ENCODE measurements around the gene PLA2G1B. TPM values are rescaled to one million over a fixed set of nuclear protein-coding genes. Genes with fewer than 3 reads are reported as not detected.
A peak's percentile ranks its signal among the peaks of the same experiment; 100 is the strongest.

Gene PLA2G1B
- total and polyA plus RNA-seq, 9 of the 15 experiments (the other 6 are each of a cell fraction or from before 2014, with no cell fraction given): 1.4 TPM; not detected in 8

DNA sequence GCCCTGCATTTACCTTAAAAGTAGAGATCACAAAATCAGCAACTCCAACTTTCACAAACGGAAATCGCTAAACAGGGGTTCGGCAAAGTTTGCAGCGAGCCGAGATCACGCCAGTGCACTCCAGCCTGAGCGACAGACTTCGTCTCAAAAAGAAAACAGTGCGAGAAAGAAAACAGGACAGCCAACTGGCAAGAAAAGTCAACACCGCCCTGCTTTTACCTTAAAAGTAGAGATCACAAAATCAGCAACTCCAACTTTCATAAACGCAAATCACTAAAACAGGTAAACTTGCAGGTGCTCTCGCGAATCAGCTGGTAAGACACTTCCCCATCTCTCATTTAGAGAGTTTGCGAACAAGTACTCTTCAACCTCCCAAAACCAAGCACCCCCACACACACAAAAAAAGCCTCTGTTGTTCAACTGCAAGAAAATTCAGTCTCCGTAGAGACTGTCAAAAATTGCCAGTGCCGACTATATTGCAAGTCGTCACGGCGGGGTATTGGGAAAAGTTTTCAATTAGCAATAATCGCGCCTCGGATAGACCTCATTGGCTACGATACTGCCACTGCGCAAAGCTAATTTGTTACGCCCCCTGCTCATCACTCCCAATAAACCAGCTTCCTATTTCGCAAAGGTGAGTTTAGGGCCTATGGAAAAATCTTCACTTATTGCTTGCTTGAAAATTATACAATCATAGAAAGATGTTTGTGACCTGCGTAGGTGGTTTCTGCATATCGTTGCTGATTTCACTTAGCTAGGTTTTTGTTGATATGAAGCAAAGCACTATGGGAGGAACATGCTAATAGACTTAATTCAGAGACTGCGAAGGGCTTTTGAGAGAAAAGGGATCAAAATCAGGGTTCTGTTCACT lies 34.7 kb downstream of the PLA2G1B start, which contains the start of gene RNU4-1 (continued):
- TF ChIP-seq RBM34 (IDR thresholded peaks at IDR 0.05; ENCODE audit: borderline replicate concordance, insufficient read depth, low read length) (no peak), CHD2 (IDR thresholded peaks at IDR 0.05; ENCODE audit: low read depth, low read length) (peak; percentile 74), NBN (IDR thresholded peaks at IDR 0.05; ENCODE audit: low read depth) (peak; percentile 97), TRIM24 (IDR thresholded peaks at IDR 0.05) (peak in 1 of 2 experiments; percentile 30; a peak in 2 of 4 replicates), RFX5 (IDR thresholded peaks at IDR 0.05; ENCODE audit: low read depth, low read length) (peak; percentile 71; the same call in 1 of the 2 replicates), KDM4B (IDR thresholded peaks at IDR 0.05; ENCODE audit: borderline replicate concordance in 2 of 2, low read depth in 1 of 2) (peak in 1 of 2 experiments; percentile 99; a peak in 2 of 4 replicates), RB1 (IDR thresholded peaks at IDR 0.05; ENCODE audit: low read depth) (peak; percentile 63; the same call in 1 of the 2 replicates), NR2C1 (IDR thresholded peaks at IDR 0.05) (peak; percentile 40; the same call in 1 of the 2 replicates), NR2C1 (tag; IDR thresholded peaks at IDR 0.05) (no peak), CBX2 (IDR thresholded peaks at IDR 0.05; ENCODE audit: insufficient read depth, low read length, poor library complexity, severe bottlenecking) (no peak), MEF2D (tag; conservative IDR thresholded peaks at IDR 0.05; ENCODE audit: low read depth) (0 out of 2 replicates have a peak, but pooled peaks have one; percentile 10), SUPT5H (IDR thresholded peaks at IDR 0.05) (peak; percentile 100), SP1 (CRISPR knock-in tag; IDR thresholded peaks at IDR 0.05) (0 out of 2 replicates have a peak, but pooled peaks have one; percentile 48), ZNF23 (CRISPR knock-in tag; IDR thresholded peaks at IDR 0.05) (no peak)
- TF ChIP-seq, protein P1, sequence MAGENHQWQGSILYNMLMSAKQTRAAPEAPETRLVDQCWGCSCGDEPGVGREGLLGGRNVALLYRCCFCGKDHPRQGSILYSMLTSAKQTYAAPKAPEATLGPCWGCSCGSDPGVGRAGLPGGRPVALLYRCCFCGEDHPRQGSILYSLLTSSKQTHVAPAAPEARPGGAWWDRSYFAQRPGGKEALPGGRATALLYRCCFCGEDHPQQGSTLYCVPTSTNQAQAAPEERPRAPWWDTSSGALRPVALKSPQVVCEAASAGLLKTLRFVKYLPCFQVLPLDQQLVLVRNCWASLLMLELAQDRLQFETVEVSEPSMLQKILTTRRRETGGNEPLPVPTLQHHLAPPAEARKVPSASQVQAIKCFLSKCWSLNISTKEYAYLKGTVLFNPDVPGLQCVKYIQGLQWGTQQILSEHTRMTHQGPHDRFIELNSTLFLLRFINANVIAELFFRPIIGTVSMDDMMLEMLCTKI (IDR thresholded peaks at IDR 0.05; ENCODE audit: partially characterized antibody): no peak
- TF ChIP-seq, protein P2, sequence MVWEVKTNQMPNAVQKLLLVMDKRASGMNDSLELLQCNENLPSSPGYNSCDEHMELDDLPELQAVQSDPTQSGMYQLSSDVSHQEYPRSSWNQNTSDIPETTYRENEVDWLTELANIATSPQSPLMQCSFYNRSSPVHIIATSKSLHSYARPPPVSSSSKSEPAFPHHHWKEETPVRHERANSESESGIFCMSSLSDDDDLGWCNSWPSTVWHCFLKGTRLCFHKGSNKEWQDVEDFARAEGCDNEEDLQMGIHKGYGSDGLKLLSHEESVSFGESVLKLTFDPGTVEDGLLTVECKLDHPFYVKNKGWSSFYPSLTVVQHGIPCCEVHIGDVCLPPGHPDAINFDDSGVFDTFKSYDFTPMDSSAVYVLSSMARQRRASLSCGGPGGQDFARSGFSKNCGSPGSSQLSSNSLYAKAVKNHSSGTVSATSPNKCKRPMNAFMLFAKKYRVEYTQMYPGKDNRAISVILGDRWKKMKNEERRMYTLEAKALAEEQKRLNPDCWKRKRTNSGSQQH (CRISPR knock-in tag; IDR thresholded peaks at IDR 0.05): peak; percentile 97
- TF ChIP-seq, protein P3, sequence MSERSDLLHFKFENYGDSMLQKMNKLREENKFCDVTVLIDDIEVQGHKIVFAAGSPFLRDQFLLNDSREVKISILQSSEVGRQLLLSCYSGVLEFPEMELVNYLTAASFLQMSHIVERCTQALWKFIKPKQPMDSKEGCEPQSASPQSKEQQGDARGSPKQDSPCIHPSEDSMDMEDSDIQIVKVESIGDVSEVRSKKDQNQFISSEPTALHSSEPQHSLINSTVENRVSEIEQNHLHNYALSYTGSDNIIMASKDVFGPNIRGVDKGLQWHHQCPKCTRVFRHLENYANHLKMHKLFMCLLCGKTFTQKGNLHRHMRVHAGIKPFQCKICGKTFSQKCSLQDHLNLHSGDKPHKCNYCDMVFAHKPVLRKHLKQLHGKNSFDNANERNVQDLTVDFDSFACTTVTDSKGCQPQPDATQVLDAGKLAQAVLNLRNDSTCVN (CRISPR knock-in tag; IDR thresholded peaks at IDR 0.05): peak; percentile 76; the same call in 1 of the 2 replicates
- TF ChIP-seq, protein P4, sequence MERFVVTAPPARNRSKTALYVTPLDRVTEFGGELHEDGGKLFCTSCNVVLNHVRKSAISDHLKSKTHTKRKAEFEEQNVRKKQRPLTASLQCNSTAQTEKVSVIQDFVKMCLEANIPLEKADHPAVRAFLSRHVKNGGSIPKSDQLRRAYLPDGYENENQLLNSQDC (CRISPR knock-in tag; IDR thresholded peaks at IDR 0.05): peak; percentile 96
- TF ChIP-seq, protein P5, sequence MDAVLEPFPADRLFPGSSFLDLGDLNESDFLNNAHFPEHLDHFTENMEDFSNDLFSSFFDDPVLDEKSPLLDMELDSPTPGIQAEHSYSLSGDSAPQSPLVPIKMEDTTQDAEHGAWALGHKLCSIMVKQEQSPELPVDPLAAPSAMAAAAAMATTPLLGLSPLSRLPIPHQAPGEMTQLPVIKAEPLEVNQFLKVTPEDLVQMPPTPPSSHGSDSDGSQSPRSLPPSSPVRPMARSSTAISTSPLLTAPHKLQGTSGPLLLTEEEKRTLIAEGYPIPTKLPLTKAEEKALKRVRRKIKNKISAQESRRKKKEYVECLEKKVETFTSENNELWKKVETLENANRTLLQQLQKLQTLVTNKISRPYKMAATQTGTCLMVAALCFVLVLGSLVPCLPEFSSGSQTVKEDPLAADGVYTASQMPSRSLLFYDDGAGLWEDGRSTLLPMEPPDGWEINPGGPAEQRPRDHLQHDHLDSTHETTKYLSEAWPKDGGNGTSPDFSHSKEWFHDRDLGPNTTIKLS (IDR thresholded peaks at IDR 0.05; ENCODE audit: borderline replicate concordance, low read depth): 0 out of 2 replicates have a peak, but pooled peaks have one; percentile 36

All from K562 (cell line).